GM18909 (cell line): Measurements from ENCODE around the gene MRC1.

Experiments used
- ATAC-seq: cut with Tn5 transposase; IDR thresholded peaks from one replicate; pipeline ENCODE4 v1.9.1; 2021; ENCODE audit warnings: mild to moderate bottlenecking; ENCODE audit not compliant: unreplicated experiment, poor library complexity

MRC1 gene

GRCh38 chr10:17954861-17955260 lies 145.7 kb downstream of the MRC1 start:
- no peak for ATAC-seq

GRCh38 chr10:17958049-17958448 lies 148.9 kb downstream of the MRC1 start:
- no peak for ATAC-seq

GRCh38 chr10:17959870-17960269 lies 150.7 kb downstream of the MRC1 start:
- no peak for ATAC-seq
